Activated CD4-positive, alpha-beta T cell treated with anti-CD3 and anti-CD28 coated beads, Interleukin-2, amount 50 U/mL, for 16 hours (primary cell): ENCODE measurements around the gene TSPAN16.

Experiments
- DNase-seq: peaks from one replicate; pipeline ENCODE4 v3.0.0-alpha.2; 2020

TSPAN16 gene

GRCh38 chr19:11295665-11296245, at the start of gene TSPAN16:
TSPAN16 (plus strand) TSS chr19:11296160; CDS start chr19:11296298, 138 bp downstream.
- no peak for DNase-seq

- DNase-seq: no peak
These were observed 49.0 kb upstream of the TSPAN16 start for GRCh38 chr19:11246941-11247340.

- DNase-seq: no peak
These were observed 48.6 kb upstream of the TSPAN16 start for GRCh38 chr19:11247391-11247790.

GRCh38 chr19:11247934-11248333, 48.0 kb upstream of the TSPAN16 start:
- no peak for DNase-seq

- no peak for DNase-seq
These were observed 47.1 kb upstream of the TSPAN16 start for GRCh38 chr19:11248852-11249251.

- DNase-seq: no peak
These were observed 44.7 kb upstream of the TSPAN16 start for GRCh38 chr19:11251217-11251616.

GRCh38 chr19:11251650-11252314, 44.2 kb upstream of the TSPAN16 start:
- DNase-seq: no peak

- no peak for DNase-seq
These were observed 43.1 kb upstream of the TSPAN16 start for GRCh38 chr19:11252665-11253355.

GRCh38 chr19:11254666-11255065, 41.3 kb upstream of the TSPAN16 start:
- no peak for DNase-seq

GRCh38 chr19:11256189-11256588, 39.8 kb upstream of the TSPAN16 start:
- DNase-seq: no peak

GRCh38 chr19:11257846-11258380, 38.0 kb upstream of the TSPAN16 start:
- no peak for DNase-seq

- DNase-seq: no peak
These were observed 35.0 kb upstream of the TSPAN16 start for GRCh38 chr19:11260996-11261395.

- no peak for DNase-seq
These were observed 34.5 kb upstream of the TSPAN16 start for GRCh38 chr19:11261431-11261970.

- DNase-seq: no peak
These were observed 33.8 kb upstream of the TSPAN16 start, which contains the start of gene DOCK6 for GRCh38 chr19:11261971-11262839. DOCK6 (minus strand) TSS chr19:11262524; CDS start chr19:11262440, 84 bp downstream.

GRCh38 chr19:11263726-11264125, 32.2 kb upstream of the TSPAN16 start:
- DNase-seq: no peak

- DNase-seq: no peak
These were observed 31.3 kb upstream of the TSPAN16 start for GRCh38 chr19:11264452-11265176.

- DNase-seq: no peak
These were observed 30.7 kb upstream of the TSPAN16 start for GRCh38 chr19:11265177-11265784.

- no peak for DNase-seq
These were observed 30.1 kb upstream of the TSPAN16 start for GRCh38 chr19:11265785-11266236.

- no peak for DNase-seq
These were observed 28.5 kb upstream of the TSPAN16 start for GRCh38 chr19:11267316-11268085.

GRCh38 chr19:11268783-11269267, 27.1 kb upstream of the TSPAN16 start:
- DNase-seq: no peak
